Endothelial cell of umbilical vein (primary cell): ENCODE data around the gene MGAT5. TPM values are rescaled to one million over a fixed set of nuclear protein-coding genes. Genes with fewer than 3 reads are reported as not detected.

ENCODE experiments used
- BruUV-seq: library from RNA; stranded (reverse); fragments of 400-500 nt; replicated peaks from 2 replicates; lab custom pipeline; 2021; lab: Mats Ljungman, UMichigan
- CTCF ChIA-PET: fragments of 300-600, 350-600 bp; sonication (Branson Sonifier 250); formaldehyde crosslinking; loops from one replicate; lab custom pipeline; 2021; ENCODE audit warnings: antibody characterized with exemption, inconsistent platforms; lab: Charles Lee
- POLR2A ChIA-PET: fragments of 300-600, 350-600 bp; sonication (Branson Sonifier 250); formaldehyde crosslinking; loops from one replicate; lab custom pipeline; 2021; ENCODE audit warnings: antibody characterized with exemption, inconsistent platforms; lab: Charles Lee
- DNase-seq: peaks from one replicate; pipeline ENCODE4 v3.0.0-alpha.2; 2011; ENCODE audit warnings: low read depth, low spot score
- FAIRE-seq: peaks from 2 replicates; lab custom pipeline; 2011; peaks lifted over from hg19 to GRCh38; lab: Jason Lieb, UNC
- H2AFZ ChIP-seq: 2 replicates; pipeline ENCODE4 v1.6.0; 2012; ENCODE audit warnings: low read depth, low read length, control low read depth, inconsistent platforms
- H3K27ac ChIP-seq: 2 replicates; pipeline ENCODE4 v1.5.1; 2011; ENCODE audit warnings: low read depth, mild to moderate bottlenecking, control low read depth, low read length, moderate library complexity; ENCODE audit not compliant: insufficient read depth
- H3K27me3 ChIP-seq, 2 experiments: 2 replicates each; pipeline versions ENCODE4 v1.6.0 to v1.6.1; 2011; ENCODE audit warnings: low read length in 2 of 2, mixed read lengths in 1 of 2; ENCODE audit not compliant: control insufficient read depth in 2 of 2, insufficient read depth in 2 of 2
- H3K36me3 ChIP-seq, 2 experiments: 2 replicates in 1 of 2; 3 replicates in 1 of 2; pipeline ENCODE4 v1.5.1; 2011; ENCODE audit warnings: low read length in 2 of 2, mild to moderate bottlenecking in 1 of 2, moderate library complexity in 1 of 2; ENCODE audit not compliant: control insufficient read depth in 2 of 2, insufficient read depth in 2 of 2; ENCODE audit errors: extremely low read depth in 1 of 2
- H3K4me1 ChIP-seq: 3 replicates; pipeline ENCODE4 v1.5.1; 2011; ENCODE audit warnings: mild to moderate bottlenecking, low read length; ENCODE audit not compliant: control insufficient read depth, insufficient read depth; ENCODE audit errors: extremely low read depth
- H3K4me2 ChIP-seq: 2 replicates; pipeline ENCODE4 v1.6.1; 2011; ENCODE audit warnings: low read length, control low read depth, mixed read lengths; ENCODE audit not compliant: insufficient read depth
- H3K4me3 ChIP-seq, 3 experiments: fragments of 200-600 bp in 1 of 3; sonication (generic), shearing (Covaris generic) in 1 of 3; replicated peaks in 1 of 3; 2 replicates each; pipeline ENCODE4 v1.5.1; 2011 to 2016; ENCODE audit warnings: control low read depth in 3 of 3, low read length in 3 of 3, mild to moderate bottlenecking in 2 of 3, inconsistent platforms in 1 of 3, low read depth in 1 of 3, moderate library complexity in 1 of 3; ENCODE audit not compliant: insufficient read depth in 1 of 3
- H3K79me2 ChIP-seq: 2 replicates; pipeline ENCODE4 v1.6.0; 2012; ENCODE audit warnings: low read length, inconsistent platforms; ENCODE audit not compliant: control insufficient read depth, insufficient read depth
- H3K9ac ChIP-seq: replicated peaks from 2 replicates; pipeline ENCODE3; 2011; ENCODE audit warnings: low read length, control low read depth; ENCODE audit not compliant: insufficient read depth; ENCODE audit errors: extremely low read depth
- H3K9me1 ChIP-seq: replicated peaks from 3 replicates; pipeline ENCODE4 v1.6.0; 2011; ENCODE audit warnings: mild to moderate bottlenecking, low read length; ENCODE audit not compliant: control insufficient read depth, insufficient read depth; ENCODE audit errors: extremely low read depth
- H3K9me3 ChIP-seq: replicated peaks from 2 replicates; pipeline ENCODE4 v1.5.1; 2012; ENCODE audit warnings: low read length, inconsistent platforms; ENCODE audit not compliant: control insufficient read depth, insufficient read depth
- H4K20me1 ChIP-seq: replicated peaks from 2 replicates; pipeline ENCODE3; 2011; ENCODE audit warnings: mild to moderate bottlenecking, low read length; ENCODE audit not compliant: control insufficient read depth, insufficient read depth; ENCODE audit errors: extremely low read depth
- CTCF ChIP-seq, 2 donors: IDR thresholded peaks; 1 replicate in 1 of 2; 2 replicates in 1 of 2; pipeline ENCODE4 v1.5.1; 2011; ENCODE audit warnings: low read length in 2 of 2, mild to moderate bottlenecking in 2 of 2, moderate library complexity in 2 of 2, control low read depth in 1 of 2, inconsistent platforms in 1 of 2, low read depth in 1 of 2; ENCODE audit not compliant: insufficient read depth in 1 of 2; ENCODE audit errors: extremely low read depth in 1 of 2
- EZH2 ChIP-seq: IDR thresholded peaks from 2 replicates; pipeline ENCODE4 v1.6.1; 2012; ENCODE audit warnings: borderline replicate concordance, low read depth, mild to moderate bottlenecking, moderate library complexity, low read length, inconsistent platforms; ENCODE audit not compliant: severe bottlenecking
- FOS ChIP-seq: IDR thresholded peaks from 2 replicates; pipeline ENCODE4 v1.6.1; 2011; ENCODE audit warnings: mild to moderate bottlenecking, low read length, moderate library complexity, borderline replicate concordance; ENCODE audit not compliant: insufficient read depth
- GATA2 ChIP-seq: IDR thresholded peaks from 2 replicates; pipeline ENCODE4 v1.7.0; 2011; ENCODE audit warnings: low read depth, mild to moderate bottlenecking, moderate library complexity, mixed read lengths, low read length; ENCODE audit not compliant: insufficient read length, insufficient read depth
- JUN ChIP-seq: IDR thresholded peaks from 2 replicates; pipeline ENCODE4 v1.6.1; 2011; ENCODE audit warnings: borderline replicate concordance, low read depth; ENCODE audit not compliant: insufficient read length, insufficient read depth
- MAX ChIP-seq: IDR thresholded peaks from 2 replicates; pipeline ENCODE4 v1.6.1; 2011; ENCODE audit not compliant: insufficient read depth, insufficient read length
- MYC ChIP-seq: IDR thresholded peaks from one replicate; pipeline ENCODE4 v1.6.1; 2011; ENCODE audit warnings: mild to moderate bottlenecking, low read depth, low read length
- POLR2A ChIP-seq: IDR thresholded peaks from 2 replicates; pipeline ENCODE4 v1.6.1; 2012; ENCODE audit warnings: low read depth, mild to moderate bottlenecking, control low read depth, low read length
- POLR2AphosphoS5 ChIP-seq: IDR thresholded peaks from 2 replicates; pipeline ENCODE4 v1.6.1; 2012; ENCODE audit warnings: low read depth, mild to moderate bottlenecking, control low read depth, low read length, moderate library complexity; ENCODE audit not compliant: insufficient read depth
- dilution Hi-C: fragments of 300-500 bp; cut with MboI; formaldehyde crosslinking; loops from one replicate; pipeline ENCODE4 v1.15.0; 2019; ENCODE audit warnings: low sequenced_read_pairs; ENCODE audit not compliant: extremely low pct_ligation_motif_present
- intact Hi-C: fragments of 100-400 bp; cut with micrococcal nuclease; formaldehyde crosslinking; loops from one replicate; pipeline ENCODE4 v1.10.0; 2022
- polyA plus RNA-seq, 4 experiments: library from polyadenylated mRNA; depleted of rRNA in 3 of 4; stranded (reverse) in 3 of 4; unstranded in 1 of 4; fragments of >200 nt; gene quantifications; 2 replicates each; pipeline versions ENCODE4 v1.2.1 to v1.2.3, GENCODE V29; 2011 to 2012; ENCODE audit warnings: missing spikeins in 1 of 4
- total RNA-seq: library from RNA; stranded (reverse); gene quantifications from 2 replicates; pipeline ENCODE4 v1.2.3, GENCODE V29; 2021

Gene MGAT5
- total and polyA plus RNA-seq, 2 donors (not counting 3 experiments of a cell fraction or from before 2014, with no cell fraction given) = 17.7 to 84.1 TPM

DNA sequence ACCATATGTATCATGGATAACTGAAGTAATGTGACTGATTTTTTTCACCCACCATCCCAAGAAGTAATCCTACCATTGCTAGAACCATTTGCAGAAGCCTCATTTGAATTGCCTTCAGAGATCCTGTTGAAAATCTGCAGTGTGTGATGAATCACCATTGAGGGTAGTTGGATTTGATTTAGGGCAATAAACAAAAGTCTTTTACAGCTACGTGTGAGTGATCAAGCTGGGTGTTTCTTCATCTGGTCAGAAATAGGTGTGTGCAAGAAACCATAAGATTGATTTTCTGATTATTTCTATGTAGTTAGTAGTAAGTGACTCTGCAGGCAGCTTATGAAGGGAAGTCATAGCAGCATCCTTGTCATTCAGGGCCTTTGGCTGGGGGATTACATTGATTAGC lies 159.6 kb downstream of the MGAT5 start:
- ChIA-PET POLR2A (no interaction called here), CTCF (interaction anchor here (1.2 to 6.7 kb wide), 10 partner anchors 12 to 528 kb away, joined by 3 to 204 read pairs (median 72); no protein-coding TSS in a partner anchor)
- Histone ChIP-seq H3K9me1 (no peaks in the 10 kb centered on the region), H3K9me3 (no peaks in the 10 kb centered on the region), H3K27ac (no peak overlapping the region), H3K79me2 (no peaks in the 10 kb centered on the region), H2AFZ (no peak overlapping the region), H3K9ac (no peak overlapping the region), H3K4me3 (no peak overlapping the region), H4K20me1 (no peaks in the 10 kb centered on the region), H3K4me1 (peaks cover 35% of the 10 kb centered on the region), H3K27me3 (no peaks in the 10 kb centered on the region), H3K36me3 (peaks cover 0 to 2% of the 10 kb centered on the region in 2 experiments), H3K4me2 (no peak overlapping the region)
- FAIRE-seq (no peak), DNase-seq (no peak)
- no TSS peak for BruUV-seq
- dilution Hi-C loops (no loop called here), intact Hi-C loops (loop anchor here (5.0 kb wide), 3 partner anchors 186 to 511 kb away; no protein-coding TSS in a partner anchor)
- no peak for TF ChIP-seq JUN
- no peak for TF ChIP-seq FOS
- TF ChIP-seq GATA2 = no peak
- TF ChIP-seq MAX = no peak
- TF ChIP-seq CTCF (IDR thresholded peaks at IDR 0.05; ENCODE audit: extremely low read depth in 1 of 2, insufficient read depth in 1 of 2, low read depth in 1 of 2, low read length in 2 of 2) = no peak
- TF ChIP-seq EZH2 = no peak
- TF ChIP-seq MYC = no peak
- TF ChIP-seq POLR2A = no peak
- TF ChIP-seq POLR2AphosphoS5 = no peak
